ENCODE results near the gene INTS3.

INTS3 gene

DNA sequence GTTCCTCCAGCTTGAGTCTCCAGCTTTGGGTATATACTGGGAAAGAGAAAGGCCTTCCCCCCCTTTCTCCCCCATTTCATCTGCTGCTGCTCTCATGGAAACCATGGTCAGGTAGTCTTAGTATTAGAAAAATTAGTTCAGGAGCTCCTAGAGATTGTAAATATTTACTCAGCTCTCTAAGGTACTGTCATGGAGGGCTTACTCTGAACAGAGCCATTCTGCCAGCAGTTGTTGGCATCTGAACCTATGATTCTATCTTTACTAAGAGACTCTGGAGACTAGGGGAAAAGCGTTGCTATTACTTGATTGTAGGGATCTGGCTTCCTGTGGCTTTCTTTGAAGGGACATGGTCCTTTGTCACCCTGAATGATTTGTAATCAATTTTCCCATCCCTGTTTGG is 6.1 kb downstream of the INTS3 start:
- H3K36me3 Mint-ChIP-seq (ENCODE audit: low read depth) = peaks cover 18% of the 10 kb centered on the region
- H3K27ac Mint-ChIP-seq = peak overlapping the region; percentile 42
- DNase-seq = no peak
- ATAC-seq = no peak
- no peak overlapping the region for H3K4me3 Mint-ChIP-seq
- no peaks in the 10 kb centered on the region for H3K27me3 Mint-ChIP-seq
- H3K4me1 Mint-ChIP-seq = peaks cover 39% of the 10 kb centered on the region
- no peaks in the 10 kb centered on the region for H3K9me3 Mint-ChIP-seq

DNA sequence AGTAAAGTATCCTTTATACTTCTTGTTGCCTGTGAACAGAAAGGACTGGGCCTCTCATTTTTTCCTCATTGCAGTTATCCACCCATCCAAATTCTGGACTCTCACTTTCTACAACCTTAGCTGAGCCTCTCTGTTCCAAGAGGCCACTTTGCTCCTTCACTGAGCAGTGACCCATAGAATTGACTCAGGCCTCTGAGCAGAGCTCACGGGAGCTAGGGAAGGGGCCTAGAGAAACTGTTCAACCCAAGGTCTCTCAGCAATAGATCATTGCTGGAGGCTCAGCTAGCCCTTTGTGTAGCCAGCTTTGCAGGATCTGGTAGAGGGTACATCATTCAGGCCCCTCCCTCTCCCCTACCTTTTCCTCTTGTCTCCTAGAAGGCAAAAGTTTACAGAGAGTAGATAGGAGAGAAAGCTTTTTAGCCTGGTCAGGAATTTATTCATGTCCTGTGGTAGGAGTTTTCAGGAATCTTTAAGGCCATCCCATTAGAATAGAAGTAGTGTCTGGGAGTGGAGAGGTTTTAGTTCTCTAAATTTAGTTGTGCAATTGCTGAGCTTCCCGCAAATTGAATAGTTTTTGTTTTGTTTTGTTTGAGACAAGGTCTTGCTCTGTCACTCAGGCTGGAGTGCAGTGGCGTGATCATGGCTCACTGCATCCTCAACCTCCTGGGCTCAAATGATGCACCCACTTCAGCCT is 6.7 kb downstream of the INTS3 start:
- ATAC-seq = no peak
- peaks cover 34% of the 10 kb centered on the region for H3K4me1 Mint-ChIP-seq
- peak overlapping the region; percentile 42 for H3K27ac Mint-ChIP-seq
- H3K27me3 Mint-ChIP-seq = no peaks in the 10 kb centered on the region
- H3K36me3 Mint-ChIP-seq (ENCODE audit: low read depth) = peaks cover 18% of the 10 kb centered on the region
- H3K4me3 Mint-ChIP-seq = no peak overlapping the region
- no peak for DNase-seq
- no peaks in the 10 kb centered on the region for H3K9me3 Mint-ChIP-seq

DNA sequence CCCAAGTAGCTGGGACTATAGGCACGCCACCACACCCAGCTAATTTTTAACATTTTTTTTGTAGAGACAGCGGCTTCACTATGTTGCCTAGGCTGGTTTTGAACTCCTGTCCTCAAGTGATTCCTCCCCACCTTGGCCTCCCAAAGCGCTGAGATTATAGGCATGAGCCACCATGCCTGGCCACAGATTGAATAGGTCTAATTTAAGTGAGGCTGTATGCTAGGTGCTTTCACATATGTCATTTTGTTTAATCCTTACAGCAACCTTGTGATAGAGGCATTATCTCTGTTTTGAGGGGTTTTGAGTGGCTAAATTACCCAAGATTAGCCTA is 7.2 kb downstream of the INTS3 start:
- DNase-seq = no peak
- H3K9me3 Mint-ChIP-seq = no peaks in the 10 kb centered on the region
- ATAC-seq = no peak
- H3K27ac Mint-ChIP-seq = no peak overlapping the region
- H3K4me1 Mint-ChIP-seq = peaks cover 29% of the 10 kb centered on the region
- no peak overlapping the region for H3K4me3 Mint-ChIP-seq
- peaks cover 18% of the 10 kb centered on the region for H3K36me3 Mint-ChIP-seq (ENCODE audit: low read depth)
- H3K27me3 Mint-ChIP-seq = no peaks in the 10 kb centered on the region

- no peak for DNase-seq
- Mint-ChIP-seq H3K4me3 (no peak overlapping the region), H3K9me3 (no peaks in the 10 kb centered on the region), H3K27ac (peak overlapping the region; percentile 41), H3K4me1 (peaks cover 16% of the 10 kb centered on the region), H3K27me3 (no peaks in the 10 kb centered on the region), H3K36me3 (ENCODE audit: low read depth) (peaks cover 27% of the 10 kb centered on the region)
- ATAC-seq = no peak
Measured at GRCh38 chr1:153741986-153742385, 14.1 kb downstream of the INTS3 start.

DNA sequence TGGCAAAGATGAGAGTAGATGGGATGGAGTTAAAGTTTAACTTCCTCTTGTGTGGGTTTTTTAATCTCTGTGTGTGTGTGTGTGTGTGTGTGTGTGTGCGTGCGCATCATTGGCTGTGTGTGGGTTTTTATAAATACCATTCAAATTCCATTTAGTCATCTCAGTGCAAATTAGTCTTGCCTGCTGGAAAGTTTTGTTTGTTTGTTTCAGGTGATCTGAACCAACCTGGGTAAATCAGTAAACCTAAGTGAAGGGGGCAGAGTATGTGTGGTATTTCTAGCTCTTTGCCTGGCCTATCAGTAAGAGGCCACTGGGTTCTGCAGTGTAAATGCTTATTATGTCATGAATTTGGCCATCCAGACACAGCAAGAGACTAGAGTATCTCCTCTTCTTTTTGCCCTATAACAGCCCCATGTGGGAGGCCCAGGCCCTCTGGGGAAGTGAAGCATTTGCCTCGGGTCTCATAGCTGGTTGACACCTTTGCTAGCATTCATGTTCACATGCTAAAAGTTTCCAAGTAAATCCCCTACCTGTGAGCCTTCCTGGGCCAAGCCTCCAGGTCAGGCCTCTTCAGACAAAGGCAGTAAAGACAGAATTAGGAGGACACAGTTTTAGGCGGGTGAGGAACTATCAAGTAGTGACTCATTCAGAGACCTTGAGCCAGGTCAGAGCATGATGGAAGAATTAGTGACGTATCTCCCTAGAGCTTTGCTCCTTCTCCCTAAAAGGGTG is 14.7 kb downstream of the INTS3 start:
- Mint-ChIP-seq H3K27ac (peak overlapping the region; percentile 41), H3K4me1 (peaks cover 16% of the 10 kb centered on the region), H3K9me3 (no peaks in the 10 kb centered on the region), H3K27me3 (no peaks in the 10 kb centered on the region), H3K4me3 (no peak overlapping the region), H3K36me3 (ENCODE audit: low read depth) (peaks cover 30% of the 10 kb centered on the region)
- DNase-seq = no peak
- peak; percentile 54 for ATAC-seq

DNA sequence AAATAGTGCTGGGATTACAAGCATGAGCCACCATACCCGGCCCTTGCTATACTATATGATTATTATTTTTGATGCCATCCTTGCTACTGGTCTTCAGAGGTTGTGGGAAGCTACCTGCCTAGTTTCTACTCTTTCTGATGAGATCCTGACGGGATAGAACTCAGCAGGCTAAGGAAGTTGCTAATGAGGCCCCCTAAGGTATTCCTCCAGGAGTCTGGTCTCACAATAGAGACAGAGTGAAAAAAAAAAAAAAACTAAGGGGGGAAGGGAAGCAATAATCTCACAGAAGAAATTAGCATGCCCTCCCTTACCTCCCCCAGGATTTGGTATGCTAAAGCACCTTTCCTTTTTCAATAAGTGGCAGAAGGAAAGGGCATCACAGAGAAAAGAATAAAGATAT is 17.6 kb downstream of the INTS3 start:
- no peak for ATAC-seq
- Mint-ChIP-seq H3K4me3 (no peak overlapping the region), H3K27me3 (no peaks in the 10 kb centered on the region), H3K27ac (no peak overlapping the region), H3K4me1 (peaks cover 22% of the 10 kb centered on the region), H3K9me3 (no peaks in the 10 kb centered on the region), H3K36me3 (ENCODE audit: low read depth) (peaks cover 35% of the 10 kb centered on the region)
- DNase-seq = no peak

GRCh38 chr1:153746174-153746573 is 18.3 kb downstream of the INTS3 start:
- peaks cover 38% of the 10 kb centered on the region for H3K36me3 Mint-ChIP-seq (ENCODE audit: low read depth)
- H3K9me3 Mint-ChIP-seq = no peaks in the 10 kb centered on the region
- no peak overlapping the region for H3K4me3 Mint-ChIP-seq
- DNase-seq (no peak), ATAC-seq (no peak)
- H3K27ac Mint-ChIP-seq = no peak overlapping the region
- no peaks in the 10 kb centered on the region for H3K27me3 Mint-ChIP-seq
- peaks cover 22% of the 10 kb centered on the region for H3K4me1 Mint-ChIP-seq

DNA sequence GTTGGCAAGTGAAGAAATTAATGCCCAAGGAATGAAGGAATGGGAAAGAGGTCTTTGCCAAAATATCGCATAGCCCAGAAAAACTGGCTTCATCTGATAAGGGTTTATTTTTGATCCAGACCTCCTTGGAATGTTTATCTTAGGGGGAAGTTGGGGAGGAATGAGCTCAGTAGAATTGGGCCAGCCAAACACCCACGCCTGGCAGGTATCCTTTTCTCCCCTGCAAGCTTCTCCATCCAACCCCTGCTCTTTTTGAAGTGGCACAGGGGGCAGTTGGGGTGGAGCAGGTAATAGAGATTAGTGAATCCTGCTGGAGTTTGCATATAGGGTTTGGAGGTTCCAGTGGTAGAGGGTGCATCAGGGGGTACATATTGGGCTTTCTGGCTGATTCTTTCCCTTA is 21.1 kb downstream of the INTS3 start:
- DNase-seq (no peak), ATAC-seq (no peak)
- Mint-ChIP-seq H3K27me3 (no peaks in the 10 kb centered on the region), H3K4me3 (no peak overlapping the region), H3K4me1 (peaks cover 5% of the 10 kb centered on the region), H3K9me3 (no peaks in the 10 kb centered on the region), H3K36me3 (ENCODE audit: low read depth) (peaks cover 40% of the 10 kb centered on the region), H3K27ac (no peak overlapping the region)

- ATAC-seq = peak; percentile 100
- Mint-ChIP-seq H3K4me3 (no peak overlapping the region), H3K4me1 (peaks cover 5% of the 10 kb centered on the region), H3K27ac (no peak overlapping the region), H3K9me3 (no peaks in the 10 kb centered on the region), H3K27me3 (no peaks in the 10 kb centered on the region), H3K36me3 (ENCODE audit: low read depth) (peaks cover 43% of the 10 kb centered on the region)
- peak; percentile 76 for DNase-seq
Measured at GRCh38 chr1:153749408-153750005, 21.7 kb downstream of the INTS3 start.

DNA sequence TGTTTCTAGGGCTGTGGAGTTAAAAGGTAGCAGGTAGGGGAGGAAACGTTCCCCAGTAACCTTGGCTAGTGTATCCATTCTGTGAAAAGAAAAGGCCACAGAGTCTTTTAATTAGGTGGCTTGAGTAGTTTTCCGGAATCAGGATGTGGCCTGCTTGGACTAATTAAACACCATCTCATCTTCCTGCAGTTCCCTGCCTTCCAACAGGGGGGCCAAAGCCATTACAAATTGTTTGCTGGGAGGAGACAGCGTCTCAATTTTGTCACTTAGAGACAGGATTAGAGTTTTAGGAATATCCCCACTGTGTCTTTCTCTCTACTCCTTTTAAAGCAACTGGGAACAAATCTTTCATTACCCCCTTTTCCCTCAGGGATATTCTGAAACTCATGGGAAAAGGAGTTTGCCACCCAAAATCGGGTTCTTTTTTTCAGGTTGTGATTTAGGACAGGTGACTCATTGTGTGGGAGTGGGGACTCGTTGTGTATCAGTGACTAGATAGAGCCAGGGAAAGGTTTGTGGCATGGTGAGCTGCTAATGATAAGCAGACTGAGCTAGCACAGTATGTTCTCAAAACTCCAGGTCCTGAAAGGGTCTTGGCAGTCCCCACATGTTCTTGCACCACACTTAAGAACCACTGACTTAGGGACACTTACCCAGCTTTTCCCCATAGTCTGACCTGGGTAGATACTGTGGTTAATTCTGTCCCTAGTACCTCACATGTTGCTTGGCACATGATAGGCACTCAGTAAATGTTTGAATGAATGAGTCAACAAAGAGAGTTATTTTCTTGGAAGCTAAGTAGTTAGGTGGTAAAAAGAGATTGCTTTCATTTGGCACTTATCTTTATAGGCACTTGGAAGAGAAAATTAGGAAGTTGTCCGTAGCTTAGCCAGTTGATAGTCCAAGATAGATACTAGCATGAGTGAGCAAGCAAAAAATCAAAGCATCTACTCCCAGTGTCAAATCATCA is 22.5 kb downstream of the INTS3 start:
- Mint-ChIP-seq H3K27me3 (no peaks in the 10 kb centered on the region), H3K4me3 (no peak overlapping the region), H3K9me3 (no peaks in the 10 kb centered on the region), H3K4me1 (peaks cover 5% of the 10 kb centered on the region), H3K36me3 (ENCODE audit: low read depth) (peaks cover 45% of the 10 kb centered on the region), H3K27ac (no peak overlapping the region)
- ATAC-seq = no peak
- no peak for DNase-seq

DNA sequence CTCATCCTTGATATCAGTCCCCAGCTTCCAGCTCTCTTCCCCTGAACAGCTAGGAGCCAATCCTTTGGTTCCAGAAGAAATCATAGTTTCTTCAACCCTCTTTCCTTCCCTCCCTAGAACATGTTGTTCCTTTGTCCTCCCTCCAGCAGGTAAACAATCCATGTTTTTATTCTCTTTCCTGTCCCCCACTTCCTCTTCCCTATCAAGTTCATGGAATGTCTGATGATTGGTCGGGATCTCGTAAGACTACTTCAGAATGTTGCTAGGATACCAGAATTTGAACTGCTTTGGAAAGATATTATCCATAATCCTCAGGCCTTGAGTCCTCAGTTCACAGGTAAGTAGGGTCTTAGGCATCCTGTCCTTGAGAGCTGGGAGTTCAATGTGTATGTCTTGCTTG is 24.2 kb downstream of the INTS3 start:
- Mint-ChIP-seq H3K4me3 (no peak overlapping the region), H3K27me3 (no peaks in the 10 kb centered on the region), H3K9me3 (no peaks in the 10 kb centered on the region), H3K4me1 (peaks cover 5% of the 10 kb centered on the region), H3K36me3 (ENCODE audit: low read depth) (peaks cover 47% of the 10 kb centered on the region), H3K27ac (no peak overlapping the region)
- no peak for ATAC-seq
- DNase-seq = no peak

GRCh38 chr1:153752571-153753195 is 24.8 kb downstream of the INTS3 start:
- Mint-ChIP-seq H3K36me3 (ENCODE audit: low read depth) (peaks cover 49% of the 10 kb centered on the region), H3K27me3 (no peaks in the 10 kb centered on the region), H3K27ac (no peak overlapping the region), H3K4me1 (peaks cover 5% of the 10 kb centered on the region), H3K9me3 (no peaks in the 10 kb centered on the region), H3K4me3 (no peak overlapping the region)
- DNase-seq (no peak), ATAC-seq (no peak)

DNA sequence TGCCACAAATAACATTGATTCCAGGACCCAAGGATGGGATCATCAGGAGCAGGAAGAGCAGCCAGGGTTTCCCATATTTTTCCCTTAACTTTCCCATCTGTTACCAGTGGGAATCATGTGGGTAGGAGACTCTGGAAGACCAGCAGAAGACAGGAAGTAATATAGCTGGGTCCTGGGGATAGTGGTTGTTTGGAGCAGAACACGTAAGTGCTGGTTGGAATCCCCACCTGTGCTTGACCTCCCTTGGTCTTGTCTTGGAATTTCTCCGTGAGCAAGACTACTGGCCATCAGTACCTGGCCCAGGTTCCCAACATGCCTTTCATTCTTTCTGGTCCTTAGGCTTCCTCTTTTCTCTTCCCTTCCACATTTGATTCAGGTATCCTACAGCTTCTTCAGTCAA is 26.4 kb downstream of the INTS3 start:
- Mint-ChIP-seq H3K4me1 (peaks cover 5% of the 10 kb centered on the region), H3K27me3 (no peaks in the 10 kb centered on the region), H3K36me3 (ENCODE audit: low read depth) (peaks cover 51% of the 10 kb centered on the region), H3K9me3 (no peaks in the 10 kb centered on the region), H3K4me3 (no peak overlapping the region), H3K27ac (no peak overlapping the region)
- DNase-seq (no peak), ATAC-seq (no peak)

GRCh38 chr1:153760440-153760839 is 32.6 kb downstream of the INTS3 start:
- ATAC-seq (no peak), DNase-seq (no peak)
- Mint-ChIP-seq H3K4me3 (no peak overlapping the region), H3K9me3 (no peaks in the 10 kb centered on the region), H3K27me3 (no peaks in the 10 kb centered on the region), H3K4me1 (no peaks in the 10 kb centered on the region), H3K36me3 (ENCODE audit: low read depth) (peaks cover 44% of the 10 kb centered on the region), H3K27ac (no peak overlapping the region)
